ENCODE data around the gene RHBDL1. TPM values are rescaled to one million over a fixed set of nuclear protein-coding genes. Genes with fewer than 3 reads are reported as not detected.

RHBDL1 gene
- total and polyA plus RNA-seq, 4 donors = 4.1 to 19.1 (median 11.4) TPM

GRCh38 chr16:716768-717325 lies 41.4 kb downstream of the RHBDL1 start:
- Histone ChIP-seq H3K27me3 (ENCODE audit: control insufficient read depth, insufficient read depth, low read length) (peaks cover 11% of the 10 kb centered on the region), H3K4me3 (ENCODE audit: low read depth, low read length) (peak overlapping the region; percentile 59), H3K36me3 (ENCODE audit: control insufficient read depth, insufficient read depth, low read length) (peaks cover 34% of the 10 kb centered on the region), H3K4me1 (ENCODE audit: control insufficient read depth, insufficient read depth, low read length) (peaks cover 72% of the 10 kb centered on the region), H3K9me3 (ENCODE audit: control insufficient read depth, insufficient read depth, low read length) (no peaks in the 10 kb centered on the region), H3K27ac (ENCODE audit: low read depth, low read length) (peak overlapping the region; percentile 96)
- WGBS (ENCODE audit: insufficient coverage) = 49% methylated on average over 24 of the region's 29 CpGs
- no peak for DNase-seq (ENCODE audit: low read depth in 4 of 6, low spot score in 6 of 6)

- 22% methylated on average over 32 of the region's 32 CpGs for WGBS (ENCODE audit: insufficient coverage)
- Histone ChIP-seq H3K4me3 (ENCODE audit: low read depth, low read length) (peak overlapping the region; percentile 59), H3K27me3 (ENCODE audit: control insufficient read depth, insufficient read depth, low read length) (peaks cover 11% of the 10 kb centered on the region), H3K36me3 (ENCODE audit: control insufficient read depth, insufficient read depth, low read length) (peaks cover 42% of the 10 kb centered on the region), H3K4me1 (ENCODE audit: control insufficient read depth, insufficient read depth, low read length) (peaks cover 76% of the 10 kb centered on the region), H3K27ac (ENCODE audit: low read depth, low read length) (peak overlapping the region; percentile 96), H3K9me3 (ENCODE audit: control insufficient read depth, insufficient read depth, low read length) (no peaks in the 10 kb centered on the region)
- peak in 3 of 6 donors; percentile 72 to 91 (median 91) for DNase-seq (ENCODE audit: low read depth in 4 of 6, low spot score in 6 of 6)
Observed at GRCh38 chr16:717450-718245, 42.2 kb downstream of the RHBDL1 start.

- 63% methylated on average over 5 of the region's 9 CpGs for WGBS (ENCODE audit: insufficient coverage)
- Histone ChIP-seq H3K4me3 (ENCODE audit: low read depth, low read length) (peak overlapping the region; percentile 59), H3K27ac (ENCODE audit: low read depth, low read length) (peak overlapping the region; percentile 96), H3K4me1 (ENCODE audit: control insufficient read depth, insufficient read depth, low read length) (peaks cover 84% of the 10 kb centered on the region), H3K9me3 (ENCODE audit: control insufficient read depth, insufficient read depth, low read length) (no peaks in the 10 kb centered on the region), H3K27me3 (ENCODE audit: control insufficient read depth, insufficient read depth, low read length) (peaks cover 11% of the 10 kb centered on the region), H3K36me3 (ENCODE audit: control insufficient read depth, insufficient read depth, low read length) (peaks cover 49% of the 10 kb centered on the region)
- DNase-seq (ENCODE audit: low read depth in 4 of 6, low spot score in 6 of 6) = no peak
Observed at GRCh38 chr16:718389-718788, 42.9 kb downstream of the RHBDL1 start.

- Histone ChIP-seq H3K4me3 (ENCODE audit: low read depth, low read length) (no peak overlapping the region), H3K4me1 (ENCODE audit: control insufficient read depth, insufficient read depth, low read length) (peaks cover 82% of the 10 kb centered on the region), H3K27ac (ENCODE audit: low read depth, low read length) (peak overlapping the region; percentile 96), H3K27me3 (ENCODE audit: control insufficient read depth, insufficient read depth, low read length) (peaks cover 11% of the 10 kb centered on the region), H3K9me3 (ENCODE audit: control insufficient read depth, insufficient read depth, low read length) (no peaks in the 10 kb centered on the region), H3K36me3 (ENCODE audit: control insufficient read depth, insufficient read depth, low read length) (peaks cover 54% of the 10 kb centered on the region)
- 81% methylated on average over 6 of the region's 6 CpGs for WGBS (ENCODE audit: insufficient coverage)
- no peak for DNase-seq (ENCODE audit: low read depth in 4 of 6, low spot score in 6 of 6)
Observed at GRCh38 chr16:718922-719321, 43.5 kb downstream of the RHBDL1 start.

- WGBS (ENCODE audit: insufficient coverage) = 3% methylated on average over 12 of the region's 16 CpGs
- peaks cover 11% of the 10 kb centered on the region for H3K27me3 ChIP-seq (ENCODE audit: control insufficient read depth, insufficient read depth, low read length)
- peaks cover 76% of the 10 kb centered on the region for H3K4me1 ChIP-seq (ENCODE audit: control insufficient read depth, insufficient read depth, low read length)
- H3K9me3 ChIP-seq (ENCODE audit: control insufficient read depth, insufficient read depth, low read length) = no peaks in the 10 kb centered on the region
- peak overlapping the region; percentile 96 for H3K27ac ChIP-seq (ENCODE audit: low read depth, low read length)
- peak overlapping the region; percentile 71 for H3K4me3 ChIP-seq (ENCODE audit: low read depth, low read length)
- peak in 2 of 6 donors; percentile 43 to 49 for DNase-seq (ENCODE audit: low read depth in 4 of 6, low spot score in 6 of 6)
- peaks cover 64% of the 10 kb centered on the region for H3K36me3 ChIP-seq (ENCODE audit: control insufficient read depth, insufficient read depth, low read length)
Observed at GRCh38 chr16:719815-720446, 44.5 kb downstream of the RHBDL1 start.

- Histone ChIP-seq H3K9me3 (ENCODE audit: control insufficient read depth, insufficient read depth, low read length) (no peaks in the 10 kb centered on the region), H3K27ac (ENCODE audit: low read depth, low read length) (peak overlapping the region; percentile 96), H3K4me1 (ENCODE audit: control insufficient read depth, insufficient read depth, low read length) (peaks cover 82% of the 10 kb centered on the region), H3K4me3 (ENCODE audit: low read depth, low read length) (peak overlapping the region; percentile 71), H3K36me3 (ENCODE audit: control insufficient read depth, insufficient read depth, low read length) (peaks cover 70% of the 10 kb centered on the region), H3K27me3 (ENCODE audit: control insufficient read depth, insufficient read depth, low read length) (peaks cover 11% of the 10 kb centered on the region)
- peak in 3 of 6 donors; percentile 73 to 93 (median 91) for DNase-seq (ENCODE audit: low read depth in 4 of 6, low spot score in 6 of 6)
- 0% methylated on average over 37 of the region's 38 CpGs for WGBS (ENCODE audit: insufficient coverage)
Observed at GRCh38 chr16:720447-720989, 45.0 kb downstream of the RHBDL1 start.

GRCh38 chr16:720990-721764 lies 45.7 kb downstream of the RHBDL1 start, which contains the start of gene ANTKMT:
ANTKMT (plus strand) TSS chr16:721146; CDS start chr16:721275, 129 bp downstream.
- WGBS (ENCODE audit: insufficient coverage) = 5% methylated on average over 106 of the region's 106 CpGs
- Histone ChIP-seq H3K4me1 (ENCODE audit: control insufficient read depth, insufficient read depth, low read length) (peaks cover 82% of the 10 kb centered on the region), H3K9me3 (ENCODE audit: control insufficient read depth, insufficient read depth, low read length) (no peaks in the 10 kb centered on the region)

GRCh38 chr16:721765-722540 lies 46.5 kb downstream of the RHBDL1 start:
- Histone ChIP-seq H3K9me3 (ENCODE audit: control insufficient read depth, insufficient read depth, low read length) (no peaks in the 10 kb centered on the region), H3K36me3 (ENCODE audit: control insufficient read depth, insufficient read depth, low read length) (peaks cover 65% of the 10 kb centered on the region), H3K27me3 (ENCODE audit: control insufficient read depth, insufficient read depth, low read length) (no peaks in the 10 kb centered on the region), H3K4me3 (ENCODE audit: low read depth, low read length) (peak overlapping the region; percentile 29), H3K27ac (ENCODE audit: low read depth, low read length) (no peak overlapping the region), H3K4me1 (ENCODE audit: control insufficient read depth, insufficient read depth, low read length) (peaks cover 80% of the 10 kb centered on the region)
- 80% methylated on average over 44 of the region's 51 CpGs for WGBS (ENCODE audit: insufficient coverage)
- DNase-seq (ENCODE audit: low read depth in 4 of 6, low spot score in 6 of 6) = no peak

More at GRCh38 chr16:720990-721764, 45.7 kb downstream of the RHBDL1 start, which contains the start of gene ANTKMT:
- DNase-seq (ENCODE audit: low read depth in 4 of 6, low spot score in 6 of 6) = peak in 4 of 6 donors; percentile 61 to 92 (median 83)
- Histone ChIP-seq H3K36me3 (ENCODE audit: control insufficient read depth, insufficient read depth, low read length) (peaks cover 70% of the 10 kb centered on the region), H3K27ac (ENCODE audit: low read depth, low read length) (peak within 1 kb of the TSS; percentile 96), H3K4me3 (ENCODE audit: low read depth, low read length) (peak within 1 kb of the TSS; percentile 71), H3K27me3 (ENCODE audit: control insufficient read depth, insufficient read depth, low read length) (peaks cover 6% of the 10 kb centered on the region)
